ENCODE results near the gene PTPRR.

PTPRR gene

DNA sequence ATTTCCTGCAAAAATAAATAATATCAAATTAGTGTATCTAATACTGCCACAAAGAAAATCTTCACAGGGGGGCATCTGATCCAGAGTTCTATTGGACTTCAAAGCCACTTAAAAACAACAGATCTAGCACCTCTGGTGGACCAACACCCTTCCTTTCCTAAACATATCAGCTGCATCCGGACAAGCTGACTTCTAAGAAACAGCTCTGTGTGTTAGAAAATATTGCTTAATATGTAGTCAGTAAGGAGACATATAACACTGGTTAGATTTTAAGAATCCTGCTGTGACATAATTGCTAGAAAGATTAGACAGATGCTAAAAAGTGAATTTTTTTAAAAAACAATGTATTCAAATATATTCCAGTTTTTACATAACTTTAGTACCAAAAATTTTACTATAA is 222.2 kb downstream of the PTPRR start:
- TF ChIP-seq TAF1 (IDR thresholded peaks at IDR 0.05; ENCODE audit: borderline replicate concordance, insufficient read depth, low read length): no peak
- TF ChIP-seq, protein P1, sequence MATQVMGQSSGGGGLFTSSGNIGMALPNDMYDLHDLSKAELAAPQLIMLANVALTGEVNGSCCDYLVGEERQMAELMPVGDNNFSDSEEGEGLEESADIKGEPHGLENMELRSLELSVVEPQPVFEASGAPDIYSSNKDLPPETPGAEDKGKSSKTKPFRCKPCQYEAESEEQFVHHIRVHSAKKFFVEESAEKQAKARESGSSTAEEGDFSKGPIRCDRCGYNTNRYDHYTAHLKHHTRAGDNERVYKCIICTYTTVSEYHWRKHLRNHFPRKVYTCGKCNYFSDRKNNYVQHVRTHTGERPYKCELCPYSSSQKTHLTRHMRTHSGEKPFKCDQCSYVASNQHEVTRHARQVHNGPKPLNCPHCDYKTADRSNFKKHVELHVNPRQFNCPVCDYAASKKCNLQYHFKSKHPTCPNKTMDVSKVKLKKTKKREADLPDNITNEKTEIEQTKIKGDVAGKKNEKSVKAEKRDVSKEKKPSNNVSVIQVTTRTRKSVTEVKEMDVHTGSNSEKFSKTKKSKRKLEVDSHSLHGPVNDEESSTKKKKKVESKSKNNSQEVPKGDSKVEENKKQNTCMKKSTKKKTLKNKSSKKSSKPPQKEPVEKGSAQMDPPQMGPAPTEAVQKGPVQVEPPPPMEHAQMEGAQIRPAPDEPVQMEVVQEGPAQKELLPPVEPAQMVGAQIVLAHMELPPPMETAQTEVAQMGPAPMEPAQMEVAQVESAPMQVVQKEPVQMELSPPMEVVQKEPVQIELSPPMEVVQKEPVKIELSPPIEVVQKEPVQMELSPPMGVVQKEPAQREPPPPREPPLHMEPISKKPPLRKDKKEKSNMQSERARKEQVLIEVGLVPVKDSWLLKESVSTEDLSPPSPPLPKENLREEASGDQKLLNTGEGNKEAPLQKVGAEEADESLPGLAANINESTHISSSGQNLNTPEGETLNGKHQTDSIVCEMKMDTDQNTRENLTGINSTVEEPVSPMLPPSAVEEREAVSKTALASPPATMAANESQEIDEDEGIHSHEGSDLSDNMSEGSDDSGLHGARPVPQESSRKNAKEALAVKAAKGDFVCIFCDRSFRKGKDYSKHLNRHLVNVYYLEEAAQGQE (IDR thresholded peaks at IDR 0.05; ENCODE audit: insufficient read depth in 1 of 2, low read depth in 2 of 2, low read length in 2 of 2): no peak
- no peak for TF ChIP-seq FOXP2 (optimal IDR thresholded peaks at IDR 0.05; ENCODE audit: borderline replicate concordance, extremely low read depth, extremely low read length, insufficient read depth)
- no peak for TF ChIP-seq SIN3A (IDR thresholded peaks at IDR 0.05; ENCODE audit: borderline replicate concordance, insufficient read depth, low read length)
- TF ChIP-seq POLR2AphosphoS5 (IDR thresholded peaks at IDR 0.05; ENCODE audit: low read depth, low read length): no peak

DNA sequence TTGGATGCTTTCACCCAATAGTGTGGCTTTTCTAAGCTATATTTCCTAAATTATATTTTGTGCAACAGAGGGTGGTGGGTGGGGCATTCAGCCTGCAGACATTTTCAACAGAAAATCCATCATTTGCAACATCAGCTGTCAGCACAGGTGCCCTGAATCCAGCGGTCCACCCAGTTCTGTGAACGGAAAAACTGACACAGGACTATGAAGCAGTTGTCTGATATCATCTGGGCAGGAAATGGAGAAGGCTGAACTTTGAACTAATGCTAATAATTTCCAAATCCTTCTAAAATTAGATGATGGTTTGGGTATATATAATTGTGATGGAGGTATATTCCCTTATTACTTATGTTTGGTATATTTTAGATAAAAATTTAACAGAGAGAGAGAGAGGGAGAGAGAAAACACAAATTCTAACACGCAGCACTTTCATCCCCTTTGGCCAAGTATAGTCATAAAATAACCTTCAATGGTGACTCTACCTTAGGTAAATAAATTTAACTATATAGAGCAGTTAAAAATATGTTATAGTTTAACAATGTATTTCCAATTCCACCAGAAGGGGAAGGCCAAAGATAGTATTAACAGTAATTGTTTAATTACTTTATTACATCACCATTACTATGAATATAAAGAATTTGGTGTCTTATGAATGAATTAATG is 225.0 kb downstream of the PTPRR start:
- TF ChIP-seq SIN3A (IDR thresholded peaks at IDR 0.05; ENCODE audit: borderline replicate concordance, insufficient read depth, low read length): no peak
- TF ChIP-seq, protein P1 (IDR thresholded peaks at IDR 0.05; ENCODE audit: insufficient read depth in 1 of 2, low read depth in 2 of 2, low read length in 2 of 2): no peak
- no peak for TF ChIP-seq TAF1 (IDR thresholded peaks at IDR 0.05; ENCODE audit: borderline replicate concordance, insufficient read depth, low read length)
- TF ChIP-seq FOXP2 (optimal IDR thresholded peaks at IDR 0.05; ENCODE audit: borderline replicate concordance, extremely low read depth, extremely low read length, insufficient read depth): no peak
- TF ChIP-seq POLR2AphosphoS5 (IDR thresholded peaks at IDR 0.05; ENCODE audit: low read depth, low read length): no peak

- TF ChIP-seq FOXP2 (optimal IDR thresholded peaks at IDR 0.05; ENCODE audit: borderline replicate concordance, extremely low read depth, extremely low read length, insufficient read depth): no peak
- TF ChIP-seq, protein P1 (IDR thresholded peaks at IDR 0.05; ENCODE audit: insufficient read depth in 1 of 2, low read depth in 2 of 2, low read length in 2 of 2): no peak
- TF ChIP-seq SIN3A (IDR thresholded peaks at IDR 0.05; ENCODE audit: borderline replicate concordance, insufficient read depth, low read length): no peak
Observed at GRCh38 chr12:70692681-70693288, 227.8 kb downstream of the PTPRR start.

DNA sequence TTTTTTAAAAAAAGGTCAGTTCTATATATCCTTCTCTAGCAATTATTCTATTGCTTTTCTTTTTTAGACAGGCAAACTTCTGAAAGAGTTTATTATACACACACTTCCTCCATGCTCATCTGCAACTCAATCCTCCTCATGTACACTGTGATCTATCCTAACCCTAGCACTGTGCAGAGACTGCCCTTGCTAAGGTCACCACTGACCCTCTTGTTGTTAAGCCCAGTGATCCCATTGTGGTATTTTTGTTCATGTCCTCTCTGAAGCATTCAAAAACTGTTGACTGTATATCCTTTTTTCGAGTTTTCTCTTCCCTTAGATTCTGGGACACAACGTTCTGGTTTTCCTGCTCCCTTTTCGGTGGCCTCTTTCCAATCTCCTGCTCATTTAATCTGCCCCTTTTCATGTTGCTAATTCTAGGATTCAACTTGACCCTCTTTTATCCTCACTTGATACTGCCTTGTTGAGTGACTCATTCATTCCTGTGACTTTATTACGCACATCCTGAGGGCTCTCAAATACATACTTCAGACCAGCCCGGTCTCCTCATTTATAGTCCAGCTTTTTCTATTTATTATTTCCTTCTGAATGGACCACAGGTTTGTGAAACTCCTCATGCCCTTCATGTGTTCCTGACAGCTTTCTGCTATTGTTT is 229.4 kb downstream of the PTPRR start:
- TF ChIP-seq TAF1 (IDR thresholded peaks at IDR 0.05; ENCODE audit: borderline replicate concordance, insufficient read depth, low read length) (no peak), POLR2AphosphoS5 (IDR thresholded peaks at IDR 0.05; ENCODE audit: low read depth, low read length) (no peak), SIN3A (IDR thresholded peaks at IDR 0.05; ENCODE audit: borderline replicate concordance, insufficient read depth, low read length) (no peak)
- TF ChIP-seq, protein P1 (IDR thresholded peaks at IDR 0.05; ENCODE audit: insufficient read depth in 1 of 2, low read depth in 2 of 2, low read length in 2 of 2): no peak
